Urinary bladder (tissue), 4 donors: Measurements from ENCODE around the gene TRIM68. TPM values are rescaled to one million over a fixed set of nuclear protein-coding genes. Genes with fewer than 3 reads are reported as not detected.

Experiments
- DNase-seq: peaks from one replicate; pipeline ENCODE4 v3.0.0-alpha.2; 2015; ENCODE audit errors: extremely low spot score
- H3K27ac ChIP-seq: one replicate; pipeline ENCODE4 v1.5.1; 2013; ENCODE audit warnings: low read depth, mild to moderate bottlenecking, moderate library complexity
- H3K36me3 ChIP-seq: one replicate; pipeline ENCODE4 v1.6.1; 2013; ENCODE audit warnings: mild to moderate bottlenecking, moderate library complexity; ENCODE audit not compliant: insufficient read depth
- H3K4me1 ChIP-seq: one replicate; pipeline ENCODE4 v1.6.1; 2013; ENCODE audit warnings: mild to moderate bottlenecking, moderate library complexity; ENCODE audit not compliant: insufficient read depth
- H3K4me3 ChIP-seq: one replicate; pipeline ENCODE4 v1.5.1; 2013; ENCODE audit warnings: low read depth, low read length
- WGBS: extraction: QIAGEN DNeasy Blood & Tissue Kit; methylation state at CpG from one replicate; pipeline ENCODE4 v1.1.7; 2013; 5-methylcytosine and 5-hydroxymethylcytosine counted together
- polyA plus RNA-seq: library from polyadenylated mRNA; stranded (reverse); fragments of 200-250 nt; gene quantifications from one replicate; pipeline ENCODE4 v1.2.3, GENCODE V29; 2013
- total RNA-seq: library from RNA; depleted of rRNA; stranded (reverse); fragments of >200 nt; gene quantifications from one replicate; pipeline ENCODE4 v1.2.3, GENCODE V29; 2014
- donor health status: healthy with polysubstance abuse.
- donor health status: healthy.

Gene TRIM68
- total and polyA plus RNA-seq, 2 donors, result 10.7 to 10.9 TPM

- no peak overlapping the region for H3K27ac ChIP-seq
- no peaks in the 10 kb centered on the region for H3K36me3 ChIP-seq
- H3K4me3 ChIP-seq, result no peak overlapping the region
- WGBS, result 51% methylated on average over 2 of the region's 2 CpGs
- DNase-seq, result no peak
- H3K4me1 ChIP-seq, result no peaks in the 10 kb centered on the region
Measured at GRCh38 chr11:4636136-4636535, 28.1 kb upstream of the TRIM68 start.

GRCh38 chr11:4626207-4627099 lies 18.4 kb upstream of the TRIM68 start:
- 34% methylated on average over 15 of the region's 15 CpGs for WGBS
- no peaks in the 10 kb centered on the region for H3K36me3 ChIP-seq
- no peak overlapping the region for H3K27ac ChIP-seq
- H3K4me1 ChIP-seq, result no peaks in the 10 kb centered on the region
- no peak overlapping the region for H3K4me3 ChIP-seq
- DNase-seq, result peak; percentile 18

GRCh38 chr11:4619514-4619913 lies 11.5 kb upstream of the TRIM68 start:
- no peaks in the 10 kb centered on the region for H3K4me1 ChIP-seq
- H3K27ac ChIP-seq, result no peak overlapping the region
- DNase-seq, result no peak
- WGBS, result 80% methylated on average over 9 of the region's 9 CpGs
- no peak overlapping the region for H3K4me3 ChIP-seq
- H3K36me3 ChIP-seq, result no peaks in the 10 kb centered on the region

GRCh38 chr11:4615856-4616444 lies 7.9 kb upstream of the TRIM68 start:
- no peak overlapping the region for H3K4me3 ChIP-seq
- H3K27ac ChIP-seq, result no peak overlapping the region

GRCh38 chr11:4611986-4612385 lies 4.0 kb upstream of the TRIM68 start:
- no peak overlapping the region for H3K4me3 ChIP-seq
- no peaks in the 10 kb centered on the region for H3K4me1 ChIP-seq
- no peaks in the 10 kb centered on the region for H3K36me3 ChIP-seq
- WGBS, result 86% methylated on average over 2 of the region's 2 CpGs
- DNase-seq, result no peak
- no peak overlapping the region for H3K27ac ChIP-seq

More at GRCh38 chr11:4615856-4616444, 7.9 kb upstream of the TRIM68 start:
- Histone ChIP-seq H3K36me3 (no peaks in the 10 kb centered on the region), H3K4me1 (no peaks in the 10 kb centered on the region)
- no peak for DNase-seq

- WGBS, result 38% methylated on average over 3 of the region's 3 CpGs
- DNase-seq, result no peak
- Histone ChIP-seq H3K36me3 (no peaks in the 10 kb centered on the region), H3K4me1 (no peaks in the 10 kb centered on the region), H3K4me3 (no peak overlapping the region), H3K27ac (no peak overlapping the region)
Measured at GRCh38 chr11:4610258-4610935, 2.4 kb upstream of the TRIM68 start.

- 40% methylated on average over 6 of the region's 6 CpGs for WGBS
- Histone ChIP-seq H3K4me3 (peak overlapping the region; percentile 73), H3K27ac (no peak overlapping the region), H3K4me1 (no peaks in the 10 kb centered on the region), H3K36me3 (no peaks in the 10 kb centered on the region)
- DNase-seq, result no peak
Measured at GRCh38 chr11:4607096-4607495, 935 bp downstream of the TRIM68 start.

GRCh38 chr11:4606231-4607015 lies 1.6 kb downstream of the TRIM68 start:
- H3K4me3 ChIP-seq, result no peak overlapping the region
- H3K4me1 ChIP-seq, result no peaks in the 10 kb centered on the region
- H3K27ac ChIP-seq, result no peak overlapping the region
- no peak for DNase-seq
- H3K36me3 ChIP-seq, result no peaks in the 10 kb centered on the region
- WGBS, result 55% methylated on average over 1 of the region's 1 CpG

GRCh38 chr11:4605057-4605456 lies 3.0 kb downstream of the TRIM68 start:
- H3K4me1 ChIP-seq, result no peaks in the 10 kb centered on the region
- WGBS, result 92% methylated on average over 4 of the region's 4 CpGs
- H3K36me3 ChIP-seq, result no peaks in the 10 kb centered on the region
- H3K4me3 ChIP-seq, result no peak overlapping the region
- DNase-seq, result no peak
- no peak overlapping the region for H3K27ac ChIP-seq

GRCh38 chr11:4593739-4594138 lies 14.3 kb downstream of the TRIM68 start, which contains the start of gene OR52I1:
TSS of gene OR52I1 (plus strand) at chr11:4594039. CDS start at chr11:4594039, 0 bp downstream.
- Histone ChIP-seq H3K27ac (no peak within 1 kb of the TSS), H3K36me3 (no peaks in the 10 kb centered on the region), H3K4me1 (no peaks in the 10 kb centered on the region), H3K4me3 (no peak within 1 kb of the TSS)
- 78% methylated on average over 1 of the region's 1 CpG for WGBS
- DNase-seq, result no peak

- H3K4me3 ChIP-seq, result no peak overlapping the region
- DNase-seq, result no peak
- no peaks in the 10 kb centered on the region for H3K4me1 ChIP-seq
- WGBS, result 69% methylated on average over 3 of the region's 3 CpGs
- H3K27ac ChIP-seq, result no peak overlapping the region
- H3K36me3 ChIP-seq, result no peaks in the 10 kb centered on the region
Measured at GRCh38 chr11:4589017-4589416, 19.0 kb downstream of the TRIM68 start.

- Histone ChIP-seq H3K36me3 (no peaks in the 10 kb centered on the region), H3K4me3 (no peak within 1 kb of the TSS), H3K4me1 (no peaks in the 10 kb centered on the region), H3K27ac (no peak within 1 kb of the TSS)
- no peak for DNase-seq
Measured at GRCh38 chr11:4581443-4581842, 26.6 kb downstream of the TRIM68 start, which contains the start of gene OR52I2. TSS of gene OR52I2 (plus strand) at chr11:4581743.

- no peaks in the 10 kb centered on the region for H3K4me1 ChIP-seq
- WGBS, result 80% methylated on average over 1 of the region's 1 CpG
- H3K4me3 ChIP-seq, result no peak overlapping the region
- no peak for DNase-seq
- H3K36me3 ChIP-seq, result no peaks in the 10 kb centered on the region
- H3K27ac ChIP-seq, result no peak overlapping the region
Measured at GRCh38 chr11:4580124-4580523, 27.9 kb downstream of the TRIM68 start.
